ENCODE results near the gene THEMIS.

The THEMIS gene

DNA sequence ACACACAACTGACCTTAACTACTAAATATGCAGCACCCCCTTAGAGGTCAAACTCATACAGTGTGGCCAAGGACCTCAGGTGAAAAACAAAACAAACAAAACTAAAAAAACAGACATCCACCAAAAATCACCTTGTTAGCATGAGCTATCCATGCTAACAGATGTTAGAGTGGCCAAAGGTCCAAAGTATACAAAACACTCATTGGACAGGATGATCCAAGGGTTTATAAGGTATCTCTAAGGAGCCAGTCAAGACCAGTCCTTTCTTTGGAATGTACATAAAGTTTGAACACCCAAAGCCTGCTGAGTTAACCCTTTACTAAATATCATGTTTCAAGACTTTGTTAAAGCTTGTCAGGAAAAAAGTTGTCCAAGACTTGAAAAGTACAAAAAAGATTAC is 35.8 kb downstream of the THEMIS start:
- peaks cover 62% of the 10 kb centered on the region for H3K36me3 Mint-ChIP-seq
- no peak overlapping the region for H3K4me3 Mint-ChIP-seq
- DNase-seq: no peak
- H3K27ac Mint-ChIP-seq: no peak overlapping the region
- H3K4me1 Mint-ChIP-seq: peaks cover 39% of the 10 kb centered on the region
- no peaks in the 10 kb centered on the region for H3K9me3 Mint-ChIP-seq
- CTCF ChIA-PET: interaction anchor here (1.2 kb wide), 1 partner anchor 9 kb away, joined by 5 read pairs; no protein-coding TSS in a partner anchor
- no peaks in the 10 kb centered on the region for H3K27me3 Mint-ChIP-seq

DNA sequence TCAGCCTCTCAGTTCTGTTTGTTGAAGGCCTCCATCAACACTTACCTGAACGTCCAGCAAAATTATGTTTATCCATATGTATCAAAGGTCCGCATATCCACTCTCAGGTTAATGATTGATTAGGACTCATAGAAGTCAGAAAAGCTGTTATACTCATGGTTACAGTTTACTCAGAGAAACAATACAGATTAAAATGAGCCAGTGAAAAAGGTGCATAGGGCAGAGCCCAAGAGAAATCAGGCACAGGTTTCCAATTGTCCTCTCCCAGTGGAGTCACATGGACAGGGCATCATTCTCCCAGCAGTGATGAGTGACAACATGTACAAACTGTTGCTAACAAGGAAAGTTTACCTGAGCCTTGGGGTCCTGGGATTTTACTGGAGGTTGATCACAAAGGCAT is 36.2 kb downstream of the THEMIS start:
- Mint-ChIP-seq H3K27ac (no peak overlapping the region), H3K36me3 (peaks cover 62% of the 10 kb centered on the region), H3K4me1 (peaks cover 38% of the 10 kb centered on the region), H3K27me3 (no peaks in the 10 kb centered on the region), H3K4me3 (no peak overlapping the region), H3K9me3 (no peaks in the 10 kb centered on the region)
- DNase-seq: no peak
- CTCF ChIA-PET: interaction anchor here (1.0 kb wide), 1 partner anchor 10 kb away, joined by 5 read pairs; no protein-coding TSS in a partner anchor

DNA sequence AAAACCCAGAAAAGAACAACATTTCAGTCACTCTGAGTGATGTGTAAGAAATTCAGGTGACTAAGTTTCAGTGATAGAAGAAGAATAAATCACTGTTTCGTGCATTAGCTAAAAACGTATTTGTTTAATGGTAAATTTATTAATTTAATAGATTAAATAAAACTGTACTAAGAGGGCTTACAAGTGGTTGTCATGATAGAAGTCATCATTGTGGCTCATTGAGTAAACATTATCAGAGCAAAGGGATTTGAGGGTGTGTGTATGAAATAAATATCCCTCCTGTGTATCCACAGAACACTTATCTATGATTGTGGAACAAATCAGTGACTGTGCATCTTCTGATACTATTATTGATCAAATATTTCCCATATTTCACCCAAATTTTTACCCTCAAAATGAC is 40.1 kb downstream of the THEMIS start:
- DNase-seq: no peak
- H3K27ac Mint-ChIP-seq: no peak overlapping the region
- no peaks in the 10 kb centered on the region for H3K27me3 Mint-ChIP-seq
- H3K4me1 Mint-ChIP-seq: peaks cover 50% of the 10 kb centered on the region
- peaks cover 70% of the 10 kb centered on the region for H3K36me3 Mint-ChIP-seq
- CTCF ChIA-PET: no interaction called here
- H3K4me3 Mint-ChIP-seq: no peak overlapping the region
- no peaks in the 10 kb centered on the region for H3K9me3 Mint-ChIP-seq

DNA sequence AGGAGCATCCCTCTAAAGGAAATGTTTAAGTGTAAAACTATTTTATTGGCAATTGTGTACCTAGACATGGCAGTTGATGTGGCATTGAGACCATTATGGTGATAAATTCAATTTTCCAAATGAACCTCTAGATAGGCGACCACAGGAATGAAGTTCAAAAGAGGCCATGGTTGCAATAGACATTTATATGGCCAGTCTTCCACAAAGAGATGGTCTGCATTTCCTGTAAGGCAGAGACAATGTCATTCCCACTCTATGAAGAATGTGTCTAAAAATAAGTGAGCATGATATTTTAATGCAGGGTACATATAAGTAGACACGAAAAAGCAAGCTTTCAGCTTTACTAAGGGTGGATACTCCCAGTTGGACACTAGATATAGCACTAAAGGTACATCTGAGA is 40.9 kb downstream of the THEMIS start:
- Mint-ChIP-seq H3K27ac (no peak overlapping the region), H3K36me3 (peaks cover 70% of the 10 kb centered on the region), H3K27me3 (no peaks in the 10 kb centered on the region), H3K9me3 (no peaks in the 10 kb centered on the region), H3K4me1 (peaks cover 57% of the 10 kb centered on the region), H3K4me3 (no peak overlapping the region)
- DNase-seq: no peak
- CTCF ChIA-PET: no interaction called here

DNA sequence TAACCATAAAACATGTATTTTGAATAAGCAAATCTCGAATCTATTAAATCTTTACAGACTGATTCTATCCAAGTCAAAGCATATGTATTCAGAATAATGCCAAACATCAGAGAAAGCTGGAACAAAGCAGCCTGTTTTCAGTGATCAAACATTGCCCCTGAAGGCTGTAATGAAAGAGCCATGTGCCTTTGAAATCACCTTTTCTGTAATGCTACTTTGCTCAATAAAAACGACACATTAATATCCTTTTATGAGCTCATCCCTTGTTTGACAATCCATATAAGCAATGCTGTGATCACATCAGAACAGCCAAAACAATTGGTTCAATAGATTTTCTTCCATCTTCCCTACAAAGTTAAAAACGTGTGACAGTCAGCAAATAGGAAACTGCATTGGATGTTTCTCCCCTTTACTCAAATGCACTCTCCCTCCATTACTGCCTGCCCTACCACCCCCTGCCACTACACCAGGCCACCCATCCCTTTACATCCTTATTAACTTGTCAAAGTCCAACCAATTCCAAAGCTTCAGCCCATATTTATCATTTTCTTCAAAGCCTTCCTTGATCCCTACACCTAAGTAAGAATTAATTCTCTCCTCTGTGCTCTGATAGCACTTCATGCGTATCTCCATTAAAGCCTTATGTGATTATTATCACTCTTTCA is 42.0 kb downstream of the THEMIS start:
- CTCF ChIA-PET: interaction anchor here (0.9 to 1.4 kb wide), 3 partner anchors 39 to 469 kb away, joined by 3 read pairs; no protein-coding TSS in a partner anchor
- no peaks in the 10 kb centered on the region for H3K27me3 Mint-ChIP-seq
- no peaks in the 10 kb centered on the region for H3K9me3 Mint-ChIP-seq
- H3K36me3 Mint-ChIP-seq: peaks cover 65% of the 10 kb centered on the region
- H3K4me3 Mint-ChIP-seq: no peak overlapping the region
- peaks cover 53% of the 10 kb centered on the region for H3K4me1 Mint-ChIP-seq
- H3K27ac Mint-ChIP-seq: no peak overlapping the region
- DNase-seq: no peak

DNA sequence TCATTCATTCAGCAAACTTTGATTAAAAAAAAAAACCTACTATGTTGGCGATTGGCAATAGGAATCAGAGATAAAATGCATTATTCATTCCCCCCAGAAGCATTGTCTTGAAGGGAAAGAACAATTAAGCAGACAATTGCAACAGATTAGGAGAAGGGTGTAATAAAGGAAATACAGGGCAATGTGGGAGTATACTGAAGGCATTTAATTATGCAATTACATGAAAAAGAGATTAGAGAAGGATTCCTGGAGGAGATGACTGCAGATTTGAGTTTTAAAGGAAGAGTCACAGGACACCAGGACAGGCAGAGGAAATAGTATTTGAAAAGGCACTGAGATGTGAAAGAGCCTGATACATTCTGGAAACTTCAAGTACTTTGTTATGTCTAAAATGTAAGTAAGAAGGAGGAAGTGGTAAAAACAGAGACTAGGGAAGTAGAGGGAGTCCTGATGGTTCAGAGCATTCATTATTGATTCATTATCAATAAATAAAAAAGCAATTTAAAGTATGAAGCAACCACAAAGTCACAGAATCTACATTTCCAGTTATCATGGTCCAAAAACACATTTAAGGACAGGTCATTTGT is 43.7 kb downstream of the THEMIS start:
- H3K9me3 Mint-ChIP-seq: no peaks in the 10 kb centered on the region
- H3K27me3 Mint-ChIP-seq: no peaks in the 10 kb centered on the region
- H3K27ac Mint-ChIP-seq: peak overlapping the region; percentile 46
- CTCF ChIA-PET: interaction anchor here (1.4 to 3.0 kb wide), 3 partner anchors 41 to 115 kb away, joined by 3 to 19 read pairs (median 8); partner anchors contain the start of gene THEMIS
- DNase-seq: no peak
- peaks cover 50% of the 10 kb centered on the region for H3K4me1 Mint-ChIP-seq
- H3K4me3 Mint-ChIP-seq: no peak overlapping the region
- peaks cover 60% of the 10 kb centered on the region for H3K36me3 Mint-ChIP-seq

DNA sequence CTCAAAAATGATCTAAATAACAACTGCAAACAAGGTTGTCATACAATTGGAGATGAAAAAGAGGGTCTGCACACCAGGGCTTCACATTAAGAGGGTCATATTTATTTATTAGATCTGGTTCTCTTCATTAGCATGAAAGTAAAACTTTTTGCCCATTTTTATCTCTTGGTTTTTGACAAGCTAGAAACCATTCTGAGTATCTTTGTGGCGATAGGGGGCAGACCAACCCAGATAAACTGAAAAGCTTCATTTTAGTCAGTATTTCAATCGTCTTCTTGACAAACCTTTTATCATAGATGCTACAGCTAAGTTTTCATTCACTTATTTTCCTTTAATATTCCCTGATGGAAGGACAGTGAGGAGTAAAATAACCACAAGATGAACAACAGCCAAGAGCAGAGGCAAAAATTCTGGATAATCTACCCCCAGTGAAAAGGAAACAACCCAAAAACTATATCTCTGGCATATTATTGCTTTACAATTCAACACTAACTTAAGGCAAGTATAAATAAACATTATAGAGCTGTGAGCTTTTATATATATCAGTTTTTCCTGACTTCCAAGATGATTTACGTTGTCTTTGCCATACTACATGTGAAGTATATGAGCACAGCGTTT is 45.2 kb downstream of the THEMIS start:
- Mint-ChIP-seq H3K4me3 (no peak overlapping the region), H3K36me3 (peaks cover 70% of the 10 kb centered on the region), H3K9me3 (no peaks in the 10 kb centered on the region), H3K27ac (no peak overlapping the region), H3K27me3 (no peaks in the 10 kb centered on the region), H3K4me1 (peaks cover 56% of the 10 kb centered on the region)
- peak; percentile 55 for DNase-seq
- CTCF ChIA-PET: interaction anchor here (0.6 to 3.0 kb wide), 37 partner anchors 8 to 665 kb away, joined by 3 to 37 read pairs (median 4); partner anchors contain the start of genes PTPRK and THEMIS

DNA sequence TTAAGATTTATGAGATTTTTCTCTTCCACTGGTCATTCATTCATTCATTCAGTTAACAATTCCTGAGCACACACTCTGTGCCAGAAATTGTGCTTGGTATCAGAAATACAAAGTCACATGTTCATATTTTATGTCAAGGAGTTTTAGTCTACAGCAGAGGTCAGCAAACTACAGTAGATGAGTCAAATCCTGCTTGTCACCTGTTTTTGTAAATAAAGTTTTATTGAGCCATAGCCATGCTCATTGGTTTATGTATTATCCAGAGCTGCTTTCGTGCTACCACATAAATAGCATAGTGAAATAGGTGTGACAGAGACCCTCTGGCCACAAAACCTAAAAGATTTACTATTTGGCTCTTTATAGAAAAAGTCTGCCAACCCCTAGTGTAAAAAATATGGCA is 46.8 kb downstream of the THEMIS start:
- no peaks in the 10 kb centered on the region for H3K27me3 Mint-ChIP-seq
- CTCF ChIA-PET: interaction anchor here (0.9 to 3.0 kb wide), 7 partner anchors 46 to 663 kb away, joined by 3 to 37 read pairs (median 6); partner anchors contain the start of gene THEMIS
- peaks cover 3% of the 10 kb centered on the region for H3K9me3 Mint-ChIP-seq
- no peak for DNase-seq
- H3K4me1 Mint-ChIP-seq: peaks cover 49% of the 10 kb centered on the region
- H3K36me3 Mint-ChIP-seq: peaks cover 72% of the 10 kb centered on the region
- no peak overlapping the region for H3K27ac Mint-ChIP-seq
- H3K4me3 Mint-ChIP-seq: no peak overlapping the region

DNA sequence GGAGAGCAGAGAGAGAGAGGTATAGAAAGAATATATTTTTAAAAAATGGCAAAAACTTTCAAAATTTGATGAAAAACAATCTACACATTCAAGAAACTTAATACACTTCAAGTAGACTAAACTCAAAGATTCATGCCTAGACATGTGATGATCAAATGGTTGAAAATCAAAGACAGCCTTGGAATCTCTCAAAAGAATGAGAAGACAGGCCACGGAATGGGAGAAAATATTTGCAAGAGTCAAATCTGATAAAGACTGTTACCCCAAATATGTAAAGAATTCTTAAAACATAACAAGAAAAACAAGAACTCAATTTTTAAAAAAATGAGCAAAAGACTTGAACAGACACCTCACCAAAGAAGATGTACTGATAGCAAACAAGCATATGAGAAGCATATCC is 49.7 kb downstream of the THEMIS start:
- Mint-ChIP-seq H3K9me3 (peaks cover 14% of the 10 kb centered on the region), H3K27me3 (no peaks in the 10 kb centered on the region), H3K4me3 (no peak overlapping the region), H3K36me3 (peaks cover 79% of the 10 kb centered on the region), H3K4me1 (peaks cover 41% of the 10 kb centered on the region), H3K27ac (no peak overlapping the region)
- CTCF ChIA-PET: no interaction called here
- DNase-seq: no peak

DNA sequence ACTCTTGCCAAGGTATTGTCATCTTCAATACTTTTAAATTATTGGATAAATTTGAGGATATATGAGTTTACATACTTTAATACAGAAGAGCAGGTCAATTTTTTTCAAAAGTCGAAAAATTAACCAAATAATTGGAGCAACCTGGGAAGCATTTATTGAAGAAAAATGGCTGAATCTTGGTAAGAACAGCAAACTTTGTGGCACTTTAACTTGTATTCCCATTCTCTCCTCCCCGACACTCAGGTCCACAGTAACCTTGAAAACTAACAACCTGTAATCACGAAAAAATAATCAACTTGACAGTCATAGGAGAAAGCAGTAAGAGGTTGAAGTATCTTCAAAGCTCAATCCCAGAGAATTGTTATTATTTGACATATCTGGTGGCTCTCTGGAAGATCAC is 55.6 kb downstream of the THEMIS start:
- no peaks in the 10 kb centered on the region for H3K27me3 Mint-ChIP-seq
- H3K27ac Mint-ChIP-seq: no peak overlapping the region
- H3K36me3 Mint-ChIP-seq: peaks cover 74% of the 10 kb centered on the region
- CTCF ChIA-PET: interaction anchor here (0.9 to 2.3 kb wide), 2 partner anchors 10 to 483 kb away, joined by 3 to 9 read pairs; no protein-coding TSS in a partner anchor
- H3K4me3 Mint-ChIP-seq: no peak overlapping the region
- peaks cover 19% of the 10 kb centered on the region for H3K4me1 Mint-ChIP-seq
- no peak for DNase-seq
- peaks cover 14% of the 10 kb centered on the region for H3K9me3 Mint-ChIP-seq

DNA sequence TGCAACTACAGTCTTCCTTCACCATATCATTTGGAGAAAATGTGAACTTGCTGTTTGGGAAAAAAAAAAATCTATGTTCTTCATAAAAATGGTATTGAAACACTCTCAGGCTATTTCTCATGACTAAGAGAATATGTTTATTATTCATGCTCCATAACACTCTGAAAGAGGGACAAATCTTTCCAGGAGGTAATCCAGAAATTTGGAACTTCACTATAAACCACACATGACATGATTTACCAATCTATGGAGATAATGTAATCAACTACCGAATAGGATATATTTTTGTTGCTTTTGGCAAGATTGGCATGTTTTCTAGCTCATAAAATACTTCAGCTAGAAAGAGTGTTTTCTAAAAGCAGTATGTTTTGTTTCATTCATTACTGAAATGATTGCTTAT is 56.3 kb downstream of the THEMIS start:
- CTCF ChIA-PET: no interaction called here
- H3K27ac Mint-ChIP-seq: no peak overlapping the region
- no peaks in the 10 kb centered on the region for H3K27me3 Mint-ChIP-seq
- DNase-seq: no peak
- peaks cover 71% of the 10 kb centered on the region for H3K36me3 Mint-ChIP-seq
- peaks cover 11% of the 10 kb centered on the region for H3K9me3 Mint-ChIP-seq
- no peak overlapping the region for H3K4me3 Mint-ChIP-seq
- H3K4me1 Mint-ChIP-seq: peaks cover 16% of the 10 kb centered on the region

DNA sequence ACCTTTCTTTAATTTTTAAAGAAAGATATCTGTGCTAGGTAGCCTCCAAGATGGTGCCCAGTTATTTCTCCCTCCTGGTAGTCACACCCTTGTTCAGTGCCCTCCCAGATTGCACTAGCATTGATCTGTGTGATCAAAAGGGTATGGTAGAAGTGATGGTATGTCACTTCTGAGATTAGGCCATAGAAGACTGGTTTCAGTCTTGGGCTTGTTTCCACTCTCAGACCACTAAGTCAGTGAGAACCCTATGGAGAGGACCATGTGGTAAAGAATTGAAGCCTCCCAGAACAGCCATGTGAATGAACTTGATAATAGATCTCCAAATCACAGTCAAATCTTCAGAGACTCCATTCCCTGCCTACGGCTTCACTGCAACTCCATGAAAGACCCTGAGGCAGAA is 57.3 kb downstream of the THEMIS start:
- H3K4me1 Mint-ChIP-seq: peaks cover 14% of the 10 kb centered on the region
- CTCF ChIA-PET: no interaction called here

DNA sequence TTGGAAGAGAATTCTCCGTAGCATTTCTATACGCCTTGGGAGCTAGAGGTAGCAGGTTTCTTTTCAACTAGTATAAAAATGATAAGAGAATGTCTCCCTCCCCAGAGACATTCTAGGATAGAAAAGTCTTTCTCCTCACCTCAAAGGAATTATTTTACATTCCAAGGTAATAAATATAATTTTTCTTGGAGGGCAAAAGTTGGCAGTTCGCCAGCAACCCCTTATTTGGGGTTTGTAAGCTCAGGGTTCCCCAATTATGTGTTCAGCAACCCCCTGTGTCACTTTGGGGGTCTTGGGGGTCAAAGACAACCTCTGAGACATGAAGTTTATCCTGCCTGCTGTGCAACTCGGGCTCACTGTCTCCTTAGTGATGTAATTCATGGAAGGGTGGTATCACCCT is 58.3 kb downstream of the THEMIS start:
- peaks cover 13% of the 10 kb centered on the region for H3K4me1 Mint-ChIP-seq
- no peak overlapping the region for H3K4me3 Mint-ChIP-seq
- no peaks in the 10 kb centered on the region for H3K27me3 Mint-ChIP-seq
- CTCF ChIA-PET: interaction anchor here (1.4 kb wide), 1 partner anchor 13 kb away, joined by 3 read pairs; no protein-coding TSS in a partner anchor
- peaks cover 6% of the 10 kb centered on the region for H3K9me3 Mint-ChIP-seq
- no peak overlapping the region for H3K27ac Mint-ChIP-seq
- H3K36me3 Mint-ChIP-seq: peaks cover 58% of the 10 kb centered on the region
- DNase-seq: no peak

More for the DNA sequence above, 57.3 kb downstream of the THEMIS start:
- no peak overlapping the region for H3K27ac Mint-ChIP-seq
- peaks cover 9% of the 10 kb centered on the region for H3K9me3 Mint-ChIP-seq
- peaks cover 66% of the 10 kb centered on the region for H3K36me3 Mint-ChIP-seq
- no peak overlapping the region for H3K4me3 Mint-ChIP-seq
- H3K27me3 Mint-ChIP-seq: no peaks in the 10 kb centered on the region
- DNase-seq: no peak

DNA sequence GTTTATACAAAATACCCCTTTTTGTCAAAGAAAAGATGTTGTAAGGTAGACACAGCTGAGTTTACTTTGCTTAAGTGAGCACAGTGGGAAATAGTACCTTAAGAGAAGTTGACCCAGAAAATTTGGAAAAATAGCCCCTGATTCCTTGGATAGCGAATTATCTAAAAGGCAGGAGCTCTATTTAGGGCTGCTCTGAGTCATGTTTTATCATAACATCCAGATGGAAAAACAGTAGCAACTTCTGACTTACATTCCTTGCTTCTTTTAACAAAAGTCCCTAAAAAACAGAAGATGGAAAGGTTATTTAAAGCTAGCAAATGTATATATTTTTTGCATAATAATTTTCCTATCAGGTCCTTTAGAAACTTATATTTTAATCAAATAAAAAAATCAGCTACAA is 59.0 kb downstream of the THEMIS start:
- CTCF ChIA-PET: interaction anchor here (0.7 to 1.4 kb wide), 3 partner anchors 13 to 427 kb away, joined by 3 to 4 read pairs (median 3); no protein-coding TSS in a partner anchor
- Mint-ChIP-seq H3K27ac (no peak overlapping the region), H3K9me3 (no peaks in the 10 kb centered on the region), H3K36me3 (peaks cover 53% of the 10 kb centered on the region), H3K4me3 (no peak overlapping the region), H3K4me1 (peaks cover 12% of the 10 kb centered on the region), H3K27me3 (no peaks in the 10 kb centered on the region)
- no peak for DNase-seq
